ENCODE results near the gene LYPD3.
A peak's percentile ranks its signal among the peaks of the same experiment; 100 is the strongest.

LYPD3 gene

DNA sequence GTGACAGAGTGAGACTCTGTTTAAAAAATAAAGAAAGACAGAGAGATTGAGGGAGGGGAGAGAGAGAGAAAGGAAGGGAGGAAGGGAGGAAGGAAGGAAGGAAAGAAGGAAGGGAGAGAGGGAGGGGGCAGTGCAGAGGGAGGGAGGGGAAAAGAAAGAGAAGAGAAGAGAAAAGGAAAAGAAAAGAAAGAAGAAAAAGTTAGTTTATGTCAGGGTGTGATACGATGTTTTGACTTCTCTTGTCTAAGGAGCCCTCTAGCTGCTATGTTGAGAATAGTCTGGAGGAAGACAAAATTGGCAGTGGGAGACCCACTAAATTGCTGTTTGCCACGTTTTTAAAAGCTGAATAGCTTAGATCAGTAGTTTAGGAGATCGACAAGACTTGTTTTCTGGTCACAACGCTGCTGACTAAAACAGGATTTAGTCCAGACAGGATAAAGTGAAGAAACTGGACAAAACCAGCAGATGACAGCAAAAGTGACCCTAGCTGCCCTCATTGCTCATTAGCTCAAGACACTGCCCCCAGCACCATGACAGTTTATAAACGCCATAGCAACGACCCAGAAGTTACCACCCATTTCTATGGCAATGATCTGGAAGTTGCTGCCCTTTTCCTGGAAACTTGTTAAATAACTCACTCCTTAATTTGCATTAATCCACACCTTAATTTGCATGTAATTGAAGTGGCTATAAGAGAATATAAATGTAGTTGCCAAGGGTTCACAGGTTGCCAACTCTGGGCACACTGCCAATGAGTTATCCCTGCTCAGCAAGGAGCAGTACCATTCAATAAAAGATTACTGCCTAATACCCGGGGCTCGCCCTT, 39.6 kb downstream of the LYPD3 start:
- no peaks in the 10 kb centered on the region for H3K9me3 ChIP-seq (ENCODE audit: low read length)
- H3K27me3 ChIP-seq (ENCODE audit: insufficient read depth, low read length) = no peaks in the 10 kb centered on the region
- H4K20me1 ChIP-seq (ENCODE audit: insufficient read depth, low read length) = no peaks in the 10 kb centered on the region
- H3F3A ChIP-seq (ENCODE audit: insufficient read depth, low read length) = no peaks in the 10 kb centered on the region
- no peak overlapping the region for H3K27ac ChIP-seq (ENCODE audit: low read depth, low read length, poor library complexity, severe bottlenecking)
- no peak for TF ChIP-seq EZH2 (IDR thresholded peaks at IDR 0.05; ENCODE audit: borderline replicate concordance, low read length)
- TF ChIP-seq, protein P1, sequence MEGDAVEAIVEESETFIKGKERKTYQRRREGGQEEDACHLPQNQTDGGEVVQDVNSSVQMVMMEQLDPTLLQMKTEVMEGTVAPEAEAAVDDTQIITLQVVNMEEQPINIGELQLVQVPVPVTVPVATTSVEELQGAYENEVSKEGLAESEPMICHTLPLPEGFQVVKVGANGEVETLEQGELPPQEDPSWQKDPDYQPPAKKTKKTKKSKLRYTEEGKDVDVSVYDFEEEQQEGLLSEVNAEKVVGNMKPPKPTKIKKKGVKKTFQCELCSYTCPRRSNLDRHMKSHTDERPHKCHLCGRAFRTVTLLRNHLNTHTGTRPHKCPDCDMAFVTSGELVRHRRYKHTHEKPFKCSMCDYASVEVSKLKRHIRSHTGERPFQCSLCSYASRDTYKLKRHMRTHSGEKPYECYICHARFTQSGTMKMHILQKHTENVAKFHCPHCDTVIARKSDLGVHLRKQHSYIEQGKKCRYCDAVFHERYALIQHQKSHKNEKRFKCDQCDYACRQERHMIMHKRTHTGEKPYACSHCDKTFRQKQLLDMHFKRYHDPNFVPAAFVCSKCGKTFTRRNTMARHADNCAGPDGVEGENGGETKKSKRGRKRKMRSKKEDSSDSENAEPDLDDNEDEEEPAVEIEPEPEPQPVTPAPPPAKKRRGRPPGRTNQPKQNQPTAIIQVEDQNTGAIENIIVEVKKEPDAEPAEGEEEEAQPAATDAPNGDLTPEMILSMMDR (IDR thresholded peaks at IDR 0.05; ENCODE audit: low read length) = peak; percentile 43; the same call in 1 of the 2 replicates
- no peak overlapping the region for H3K9ac ChIP-seq (ENCODE audit: low read length)
- H3K9me2 ChIP-seq (ENCODE audit: low read depth, low read length) = no peaks in the 10 kb centered on the region
- H3K4me2 ChIP-seq (ENCODE audit: low read length) = no peak overlapping the region
- no peaks in the 10 kb centered on the region for H3K79me2 ChIP-seq (ENCODE audit: insufficient read depth, low read length)
- no peaks in the 10 kb centered on the region for H3K4me1 ChIP-seq (ENCODE audit: insufficient read depth, low read length, severe bottlenecking)
- H3K4me3 ChIP-seq (ENCODE audit: low read depth, low read length, poor library complexity, severe bottlenecking) = no peak overlapping the region
- no peaks in the 10 kb centered on the region for H3K36me3 ChIP-seq (ENCODE audit: insufficient read depth, low read length)
- no peak overlapping the region for H2AFZ ChIP-seq (ENCODE audit: low read length)

DNA sequence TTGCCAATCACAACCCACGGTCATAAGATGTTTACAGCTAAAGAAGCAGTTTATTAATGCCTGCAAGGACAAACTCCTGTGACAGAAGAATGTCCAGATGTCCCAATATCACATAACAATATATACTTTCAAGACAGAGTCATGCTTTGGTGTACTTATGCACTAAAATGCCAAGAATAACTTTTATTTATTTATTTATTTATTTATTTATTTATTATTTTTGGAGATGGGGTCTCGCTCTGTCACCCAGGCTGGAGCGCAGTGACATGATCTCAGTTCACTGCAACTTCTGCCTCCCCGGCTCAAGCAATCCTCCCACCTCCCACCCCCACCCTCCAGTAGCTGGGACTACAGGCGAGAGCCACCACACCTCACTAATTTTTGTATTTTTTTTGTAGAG, 41.6 kb downstream of the LYPD3 start:
- Histone ChIP-seq H3K9me2 (ENCODE audit: low read depth, low read length) (no peaks in the 10 kb centered on the region), H3K79me2 (ENCODE audit: insufficient read depth, low read length) (no peaks in the 10 kb centered on the region), H3K9ac (ENCODE audit: low read length) (no peak overlapping the region), H3K4me3 (ENCODE audit: low read depth, low read length, poor library complexity, severe bottlenecking) (no peak overlapping the region), H3K36me3 (ENCODE audit: insufficient read depth, low read length) (no peaks in the 10 kb centered on the region), H3K9me3 (ENCODE audit: low read length) (no peaks in the 10 kb centered on the region), H3K4me1 (ENCODE audit: insufficient read depth, low read length, severe bottlenecking) (no peaks in the 10 kb centered on the region), H4K20me1 (ENCODE audit: insufficient read depth, low read length) (no peaks in the 10 kb centered on the region), H3K27ac (ENCODE audit: low read depth, low read length, poor library complexity, severe bottlenecking) (no peak overlapping the region), H3K27me3 (ENCODE audit: insufficient read depth, low read length) (no peaks in the 10 kb centered on the region), H3K4me2 (ENCODE audit: low read length) (no peak overlapping the region), H3F3A (ENCODE audit: insufficient read depth, low read length) (no peaks in the 10 kb centered on the region), H2AFZ (ENCODE audit: low read length) (no peak overlapping the region)
- TF ChIP-seq, protein P1 (IDR thresholded peaks at IDR 0.05; ENCODE audit: low read length) = no peak
- no peak for TF ChIP-seq EZH2 (IDR thresholded peaks at IDR 0.05; ENCODE audit: borderline replicate concordance, low read length)

DNA sequence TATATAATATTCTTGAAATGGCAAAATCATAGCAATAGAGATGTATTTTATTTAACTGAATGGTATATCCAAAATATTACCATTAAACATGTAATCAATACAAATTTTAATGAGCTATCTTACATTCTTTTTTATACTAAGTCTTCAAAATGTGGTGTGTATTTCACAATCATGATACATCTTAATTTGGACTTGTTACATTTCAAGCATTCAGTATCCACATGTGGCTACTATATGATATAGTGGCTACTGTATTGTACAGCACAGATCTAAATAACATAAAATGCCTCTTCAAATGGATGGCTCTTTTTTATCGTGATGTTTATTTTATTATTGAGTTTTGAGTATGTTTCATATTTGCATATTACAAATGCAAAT, 42.7 kb downstream of the LYPD3 start:
- Histone ChIP-seq H3K4me1 (ENCODE audit: insufficient read depth, low read length, severe bottlenecking) (no peaks in the 10 kb centered on the region), H3K36me3 (ENCODE audit: insufficient read depth, low read length) (no peaks in the 10 kb centered on the region), H4K20me1 (ENCODE audit: insufficient read depth, low read length) (no peaks in the 10 kb centered on the region), H3K9ac (ENCODE audit: low read length) (no peak overlapping the region), H3K27ac (ENCODE audit: low read depth, low read length, poor library complexity, severe bottlenecking) (no peak overlapping the region), H3K27me3 (ENCODE audit: insufficient read depth, low read length) (no peaks in the 10 kb centered on the region), H3K4me2 (ENCODE audit: low read length) (no peak overlapping the region), H3K4me3 (ENCODE audit: low read depth, low read length, poor library complexity, severe bottlenecking) (no peak overlapping the region), H3K79me2 (ENCODE audit: insufficient read depth, low read length) (no peaks in the 10 kb centered on the region), H3K9me3 (ENCODE audit: low read length) (no peaks in the 10 kb centered on the region), H3F3A (ENCODE audit: insufficient read depth, low read length) (no peaks in the 10 kb centered on the region), H3K9me2 (ENCODE audit: low read depth, low read length) (no peaks in the 10 kb centered on the region), H2AFZ (ENCODE audit: low read length) (no peak overlapping the region)
- TF ChIP-seq, protein P1 (IDR thresholded peaks at IDR 0.05; ENCODE audit: low read length) = no peak
- TF ChIP-seq EZH2 (IDR thresholded peaks at IDR 0.05; ENCODE audit: borderline replicate concordance, low read length) = no peak

All from OCI-LY1 (cell line).